Activated CD8-positive, alpha-beta T cell treated with anti-CD3 and anti-CD28 coated beads, Interleukin-2, amount 10 ng/mL, durations not matched to agents 7 days and 5 days (primary cell): ENCODE data around the gene ZC3H10. TPM values are rescaled to one million over a fixed set of nuclear protein-coding genes. Genes with fewer than 3 reads are reported as not detected.

ENCODE experiments used
- ATAC-seq: fragments of 150-1000 bp; cut with Tn5 transposase; one replicate; pipeline ENCODE4 v1.10.0; 2021; ENCODE audit warnings: moderate library complexity
- CTCF ChIA-PET: fragments of 350-600 bp; sonication (Branson Sonifier 250); formaldehyde crosslinking; loops from one replicate; lab custom pipeline; 2021; ENCODE audit warnings: antibody characterized with exemption; lab: Charles Lee
- POLR2A ChIA-PET: fragments of 350-600 bp; sonication (Branson Sonifier 250); formaldehyde crosslinking; loops from one replicate; lab custom pipeline; 2021; ENCODE audit warnings: antibody characterized with exemption; lab: Charles Lee
- DNase-seq: peaks from one replicate; pipeline ENCODE4 v3.0.0-alpha.2; 2020
- H3K27ac Mint-ChIP-seq: one replicate; pipeline ENCODE4 v1.8.0; 2021; ENCODE audit warnings: mild to moderate bottlenecking, mixed read lengths
- H3K27me3 Mint-ChIP-seq: one replicate; pipeline ENCODE4 v1.8.0; 2021; ENCODE audit warnings: low read depth, mixed read lengths
- H3K36me3 Mint-ChIP-seq: one replicate; pipeline ENCODE4 v1.8.0; 2021; ENCODE audit warnings: low read depth, mixed read lengths
- H3K4me1 Mint-ChIP-seq: one replicate; pipeline ENCODE4 v1.8.0; 2021; ENCODE audit warnings: low read depth, mixed read lengths
- H3K4me3 Mint-ChIP-seq: one replicate; pipeline ENCODE4 v1.8.0; 2021; ENCODE audit warnings: mild to moderate bottlenecking, mixed read lengths
- H3K9me3 Mint-ChIP-seq: one replicate; pipeline ENCODE4 v1.8.0; 2022; ENCODE audit warnings: mixed read lengths; ENCODE audit not compliant: insufficient read depth
- total RNA-seq, 2 experiments: library from RNA; stranded (reverse); gene quantifications; one replicate each; pipeline ENCODE4 v1.2.3, GENCODE V29; 2021

The ZC3H10 gene
- total RNA-seq, 2 experiments from 2014 or later = 9.1 to 10.6 TPM

- H3K9me3 Mint-ChIP-seq = no peaks in the 10 kb centered on the region
- ChIA-PET CTCF (interaction anchor here (0.8 to 13.1 kb wide), 13 partner anchors 12 to 534 kb away, joined by 3 to 88 read pairs (median 7); partner anchors contain the start of genes ERBB3, ESYT1, RPL41 and SMARCC2), POLR2A (interaction anchor here (1.1 to 4.5 kb wide), 10 partner anchors 14 to 1822 kb away, joined by 3 to 105 read pairs (median 16); partner anchors contain the start of genes ERBB3, ESYT1, HNRNPA1 and PYM1)
- H3K4me1 Mint-ChIP-seq = peaks cover 57% of the 10 kb centered on the region
- peaks cover 38% of the 10 kb centered on the region for H3K36me3 Mint-ChIP-seq
- H3K4me3 Mint-ChIP-seq = peak overlapping the region; percentile 100
- ATAC-seq (no peak), DNase-seq (no peak)
- H3K27me3 Mint-ChIP-seq = peaks cover 1% of the 10 kb centered on the region
- peak overlapping the region; percentile 98 for H3K27ac Mint-ChIP-seq
These were observed 15.4 kb upstream of the ZC3H10 start for GRCh38 chr12:56102683-56103065.

- Mint-ChIP-seq H3K27me3 (no peaks in the 10 kb centered on the region), H3K4me3 (peak overlapping the region; percentile 100), H3K36me3 (peaks cover 41% of the 10 kb centered on the region), H3K27ac (peak overlapping the region; percentile 98), H3K4me1 (peaks cover 60% of the 10 kb centered on the region), H3K9me3 (no peaks in the 10 kb centered on the region)
- peak; percentile 10 for ATAC-seq
- ChIA-PET POLR2A (interaction anchor here (0.9 to 4.5 kb wide), 19 partner anchors 8 to 1823 kb away, joined by 3 to 105 read pairs (median 4); partner anchors contain the start of genes ERBB3, ESYT1, HNRNPA1 and PYM1), CTCF (interaction anchor here (0.7 to 13.1 kb wide), 12 partner anchors 13 to 534 kb away, joined by 3 to 88 read pairs (median 10); partner anchors contain the start of genes ERBB3, ESYT1, RPL41 and SMARCC2)
- peak; percentile 64 for DNase-seq
These were observed 14.9 kb upstream of the ZC3H10 start for GRCh38 chr12:56103066-56103711.

GRCh38 chr12:56103823-56104108, 14.3 kb upstream of the ZC3H10 start:
- Mint-ChIP-seq H3K4me1 (peaks cover 64% of the 10 kb centered on the region), H3K4me3 (peak overlapping the region; percentile 100), H3K36me3 (peaks cover 47% of the 10 kb centered on the region), H3K27me3 (no peaks in the 10 kb centered on the region), H3K27ac (peak overlapping the region; percentile 98), H3K9me3 (no peaks in the 10 kb centered on the region)
- ChIA-PET POLR2A (interaction anchor here (0.9 to 4.5 kb wide), 23 partner anchors 8 to 1823 kb away, joined by 3 to 105 read pairs (median 5); partner anchors contain the start of genes ERBB3, ESYT1, HNRNPA1 and IL23A), CTCF (interaction anchor here (0.5 to 13.1 kb wide), 15 partner anchors 11 to 365 kb away, joined by 3 to 88 read pairs (median 8); partner anchors contain the start of genes ERBB3, ESYT1, RPL41 and SMARCC2)
- ATAC-seq (no peak), DNase-seq (no peak)

GRCh38 chr12:56104109-56104814, 13.8 kb upstream of the ZC3H10 start, which contains the start of gene PA2G4:
Gene PA2G4, plus strand, starts transcription at chr12:56104559. Its CDS starts 179 bp downstream, at chr12:56104738.
- CTCF ChIA-PET = interaction anchor here (0.5 to 13.1 kb wide), 16 partner anchors 10 to 366 kb away, joined by 3 to 88 read pairs (median 8); partner anchors contain the start of genes ERBB3, ESYT1, RNF41 and RPL41
- H3K36me3 Mint-ChIP-seq = peaks cover 52% of the 10 kb centered on the region
- H3K27me3 Mint-ChIP-seq = no peaks in the 10 kb centered on the region
- peaks cover 64% of the 10 kb centered on the region for H3K4me1 Mint-ChIP-seq
- peak within 1 kb of the TSS; percentile 98 for H3K27ac Mint-ChIP-seq
- peak; percentile 99 for DNase-seq
- no peaks in the 10 kb centered on the region for H3K9me3 Mint-ChIP-seq
- peak within 1 kb of the TSS; percentile 100 for H3K4me3 Mint-ChIP-seq
- POLR2A ChIA-PET = interaction anchor here (0.6 to 4.5 kb wide), 27 partner anchors 9 to 1824 kb away, joined by 3 to 105 read pairs (median 4); partner anchors contain the start of genes ERBB3, ESYT1, HNRNPA1 and IL23A
- ATAC-seq = peak; percentile 94

GRCh38 chr12:56104815-56105608, 13.1 kb upstream of the ZC3H10 start:
- peak overlapping the region; percentile 100 for H3K4me3 Mint-ChIP-seq
- H3K36me3 Mint-ChIP-seq = peaks cover 54% of the 10 kb centered on the region
- H3K9me3 Mint-ChIP-seq = no peaks in the 10 kb centered on the region
- H3K27ac Mint-ChIP-seq = peak overlapping the region; percentile 98
- H3K27me3 Mint-ChIP-seq = no peaks in the 10 kb centered on the region
- ATAC-seq (peak; percentile 8), DNase-seq (peak; percentile 46)
- ChIA-PET CTCF (interaction anchor here (0.6 to 13.1 kb wide), 18 partner anchors 11 to 367 kb away, joined by 3 to 88 read pairs (median 6); partner anchors contain the start of genes DNAJC14, ERBB3, ESYT1 and RNF41), POLR2A (interaction anchor here (0.8 to 4.5 kb wide), 15 partner anchors 8 to 234 kb away, joined by 3 to 105 read pairs (median 5); partner anchors contain the start of genes ERBB3, ESYT1, IL23A and MYL6)
- peaks cover 62% of the 10 kb centered on the region for H3K4me1 Mint-ChIP-seq

GRCh38 chr12:56105609-56105902, 12.5 kb upstream of the ZC3H10 start:
- no peaks in the 10 kb centered on the region for H3K9me3 Mint-ChIP-seq
- H3K4me1 Mint-ChIP-seq = peaks cover 60% of the 10 kb centered on the region
- H3K27ac Mint-ChIP-seq = peak overlapping the region; percentile 98
- DNase-seq = no peak
- H3K27me3 Mint-ChIP-seq = no peaks in the 10 kb centered on the region
- no peak for ATAC-seq
- CTCF ChIA-PET = interaction anchor here (0.6 to 13.1 kb wide), 10 partner anchors 10 to 276 kb away, joined by 3 to 88 read pairs (median 4); partner anchors contain the start of genes DNAJC14, ERBB3, RPL41 and ZC3H10
- peaks cover 58% of the 10 kb centered on the region for H3K36me3 Mint-ChIP-seq
- POLR2A ChIA-PET = interaction anchor here (0.8 to 4.5 kb wide), 5 partner anchors 8 to 174 kb away, joined by 3 to 105 read pairs (median 6); partner anchors contain the start of genes ESYT1, RPL41, SMARCC2 and ZC3H10
- H3K4me3 Mint-ChIP-seq = peak overlapping the region; percentile 100

GRCh38 chr12:56107242-56107641, 10.8 kb upstream of the ZC3H10 start:
- POLR2A ChIA-PET = interaction anchor here (1.2 kb wide), 1 partner anchor 11 kb away, joined by 5 read pairs; the partner anchor contains the start of gene ZC3H10
- peak overlapping the region; percentile 64 for H3K27ac Mint-ChIP-seq
- no peaks in the 10 kb centered on the region for H3K27me3 Mint-ChIP-seq

GRCh38 chr12:56110571-56110970, 7.5 kb upstream of the ZC3H10 start:
- DNase-seq = no peak
- ChIA-PET POLR2A (interaction anchor here (0.5 kb wide), 1 partner anchor 143 kb away, joined by 3 read pairs; no protein-coding TSS in a partner anchor), CTCF (interaction anchor here (13.1 kb wide), 1 partner anchor 65 kb away, joined by 88 read pairs; no protein-coding TSS in a partner anchor)
- Mint-ChIP-seq H3K36me3 (peaks cover 84% of the 10 kb centered on the region), H3K4me1 (peaks cover 33% of the 10 kb centered on the region), H3K4me3 (no peak overlapping the region), H3K9me3 (no peaks in the 10 kb centered on the region), H3K27ac (no peak overlapping the region), H3K27me3 (no peaks in the 10 kb centered on the region)
- ATAC-seq = no peak

More at GRCh38 chr12:56107242-56107641, 10.8 kb upstream of the ZC3H10 start:
- H3K4me1 Mint-ChIP-seq = peaks cover 46% of the 10 kb centered on the region
- H3K4me3 Mint-ChIP-seq = no peak overlapping the region
- H3K36me3 Mint-ChIP-seq = peaks cover 71% of the 10 kb centered on the region
- no peak for DNase-seq
- CTCF ChIA-PET = interaction anchor here (1.1 to 13.1 kb wide), 8 partner anchors 8 to 110 kb away, joined by 3 to 88 read pairs (median 5); partner anchors contain the start of genes SUOX and ZC3H10
- H3K9me3 Mint-ChIP-seq = no peaks in the 10 kb centered on the region
- no peak for ATAC-seq

- Mint-ChIP-seq H3K36me3 (peaks cover 72% of the 10 kb centered on the region), H3K27ac (peak overlapping the region; percentile 24), H3K4me3 (no peak overlapping the region), H3K9me3 (no peaks in the 10 kb centered on the region), H3K4me1 (peaks cover 23% of the 10 kb centered on the region), H3K27me3 (no peaks in the 10 kb centered on the region)
- ATAC-seq (no peak), DNase-seq (no peak)
- POLR2A ChIA-PET = no interaction called here
- CTCF ChIA-PET = interaction anchor here (0.7 to 13.1 kb wide), 2 partner anchors 10 to 68 kb away, joined by 3 to 88 read pairs; no protein-coding TSS in a partner anchor
These were observed 4.0 kb upstream of the ZC3H10 start for GRCh38 chr12:56114084-56114483.

- POLR2A ChIA-PET = interaction anchor here (0.6 to 5.0 kb wide), 3 partner anchors 12 to 157 kb away, joined by 3 to 105 read pairs (median 10); partner anchors contain the start of gene PA2G4
- H3K4me1 Mint-ChIP-seq = peaks cover 35% of the 10 kb centered on the region
These were observed 2.7 kb upstream of the ZC3H10 start for GRCh38 chr12:56115329-56115728.

More at GRCh38 chr12:56115329-56115728, 2.7 kb upstream of the ZC3H10 start:
- DNase-seq (no peak), ATAC-seq (no peak)
- peaks cover 63% of the 10 kb centered on the region for H3K36me3 Mint-ChIP-seq
- peak overlapping the region; percentile 100 for H3K4me3 Mint-ChIP-seq
- no peaks in the 10 kb centered on the region for H3K9me3 Mint-ChIP-seq
- CTCF ChIA-PET = interaction anchor here (0.7 to 4.9 kb wide), 10 partner anchors 8 to 185 kb away, joined by 3 to 58 read pairs (median 5); partner anchors contain the start of genes ESYT1 and PA2G4
- H3K27ac Mint-ChIP-seq = peak overlapping the region; percentile 100
- H3K27me3 Mint-ChIP-seq = no peaks in the 10 kb centered on the region
